ENCODE results near the gene SSC5D.
A peak's percentile ranks its signal among the peaks of the same experiment; 100 is the strongest.

The SSC5D gene

DNA sequence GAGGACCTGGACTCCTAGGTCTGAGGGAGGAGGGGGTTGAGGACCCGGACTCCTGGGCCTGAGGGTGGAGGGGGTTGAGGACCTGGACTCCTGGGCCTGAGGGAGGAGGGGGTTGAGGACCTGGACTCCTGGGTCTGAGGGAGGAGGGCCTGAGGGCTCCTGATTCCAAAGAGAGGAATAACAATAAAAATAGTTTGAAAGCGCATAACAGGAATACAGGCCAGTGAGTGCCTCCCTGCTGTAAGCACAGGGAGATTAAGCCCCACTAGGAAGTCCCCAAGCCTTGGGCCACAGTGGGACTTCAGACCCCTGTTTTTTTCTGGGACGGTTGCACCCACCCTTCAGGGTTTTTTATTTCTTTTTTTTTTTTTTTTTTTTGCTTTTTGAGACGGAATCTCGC lies 49.9 kb downstream of the SSC5D start:
- Histone ChIP-seq H3K27ac (ENCODE audit: extremely low read depth, low read depth, low read length) (no peak overlapping the region), H3K9me3 (ENCODE audit: control insufficient read depth, insufficient read depth, low read depth, low read length) (no peaks in the 10 kb centered on the region), H3K4me1 (ENCODE audit: control insufficient read depth, insufficient read depth, low read length) (no peaks in the 10 kb centered on the region), H3K4me3 (ENCODE audit: low read depth, low read length) (no peak overlapping the region), H3K36me3 (ENCODE audit: control insufficient read depth in 2 of 2, insufficient read depth in 1 of 2, low read length in 2 of 2) (no peaks in the 10 kb centered on the region)
- TF ChIP-seq ZNF548 (tag by site-specific recombination; IDR thresholded peaks at IDR 0.05) (no peak), SALL2 (tag by site-specific recombination; IDR thresholded peaks at IDR 0.05; ENCODE audit: borderline replicate concordance) (no peak), ZNF214 (tag by site-specific recombination; IDR thresholded peaks at IDR 0.05; ENCODE audit: borderline replicate concordance) (no peak), ZNF302 (tag by site-specific recombination; IDR thresholded peaks at IDR 0.05; ENCODE audit: low read depth) (no peak), ZNF335 (tag by site-specific recombination; conservative IDR thresholded peaks at IDR 0.05) (peak; percentile 51), ZNF654 (tag by site-specific recombination; IDR thresholded peaks at IDR 0.05; ENCODE audit: low read depth) (no peak)
- TF ChIP-seq, protein P1, sequence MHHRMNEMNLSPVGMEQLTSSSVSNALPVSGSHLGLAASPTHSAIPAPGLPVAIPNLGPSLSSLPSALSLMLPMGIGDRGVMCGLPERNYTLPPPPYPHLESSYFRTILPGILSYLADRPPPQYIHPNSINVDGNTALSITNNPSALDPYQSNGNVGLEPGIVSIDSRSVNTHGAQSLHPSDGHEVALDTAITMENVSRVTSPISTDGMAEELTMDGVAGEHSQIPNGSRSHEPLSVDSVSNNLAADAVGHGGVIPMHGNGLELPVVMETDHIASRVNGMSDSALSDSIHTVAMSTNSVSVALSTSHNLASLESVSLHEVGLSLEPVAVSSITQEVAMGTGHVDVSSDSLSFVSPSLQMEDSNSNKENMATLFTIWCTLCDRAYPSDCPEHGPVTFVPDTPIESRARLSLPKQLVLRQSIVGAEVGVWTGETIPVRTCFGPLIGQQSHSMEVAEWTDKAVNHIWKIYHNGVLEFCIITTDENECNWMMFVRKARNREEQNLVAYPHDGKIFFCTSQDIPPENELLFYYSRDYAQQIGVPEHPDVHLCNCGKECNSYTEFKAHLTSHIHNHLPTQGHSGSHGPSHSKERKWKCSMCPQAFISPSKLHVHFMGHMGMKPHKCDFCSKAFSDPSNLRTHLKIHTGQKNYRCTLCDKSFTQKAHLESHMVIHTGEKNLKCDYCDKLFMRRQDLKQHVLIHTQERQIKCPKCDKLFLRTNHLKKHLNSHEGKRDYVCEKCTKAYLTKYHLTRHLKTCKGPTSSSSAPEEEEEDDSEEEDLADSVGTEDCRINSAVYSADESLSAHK (tag by site-specific recombination; IDR thresholded peaks at IDR 0.05), result no peak
- ChIA-PET POLR2A (interaction anchor here (0.7 kb wide), 1 partner anchor 306 kb away, joined by 11 read pairs; no protein-coding TSS in a partner anchor), CTCF (no interaction called here)

DNA sequence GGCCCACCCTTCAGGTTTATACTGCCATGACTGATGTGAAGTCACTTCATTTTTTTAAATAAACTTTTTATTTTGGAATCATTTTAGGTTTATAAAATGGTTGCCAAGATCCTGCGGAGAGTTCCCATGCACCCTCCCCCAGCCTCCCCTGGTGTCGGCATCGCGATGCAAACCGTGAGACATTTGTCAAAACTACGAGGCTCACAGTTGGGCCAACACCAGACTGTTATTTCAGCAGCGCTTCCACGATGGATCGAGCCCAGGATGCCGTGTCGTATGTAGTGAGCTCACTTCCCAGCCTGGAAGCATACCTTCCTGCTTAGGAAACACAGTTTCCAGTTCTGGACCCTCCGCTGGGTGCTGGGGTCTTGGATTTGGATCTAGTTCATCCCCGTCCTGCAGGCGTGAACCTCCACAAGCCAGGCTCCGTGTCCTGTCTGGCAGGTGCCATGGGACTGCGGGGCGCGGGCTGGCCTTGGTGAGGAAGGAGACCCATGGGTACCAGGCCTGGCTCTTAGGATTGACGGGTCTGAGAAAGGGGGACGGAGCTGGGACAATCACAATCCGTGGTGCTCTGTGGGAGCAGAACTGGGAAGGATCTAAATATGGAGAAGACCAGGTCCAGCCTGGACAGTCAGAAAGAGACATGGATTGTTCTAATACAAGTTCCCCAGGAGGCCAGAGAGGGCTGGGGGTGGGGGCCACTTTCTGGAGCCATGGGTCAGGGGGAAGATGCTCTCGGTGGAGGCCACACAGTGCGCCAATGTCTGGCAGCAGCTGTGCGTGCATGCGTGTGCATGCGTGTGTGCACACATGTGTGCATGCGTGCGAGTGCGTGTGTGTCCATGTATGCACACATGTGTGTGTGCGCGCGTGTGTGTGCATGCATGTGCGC lies 51.1 kb downstream of the SSC5D start:
- H3K9me3 ChIP-seq (ENCODE audit: control insufficient read depth, insufficient read depth, low read depth, low read length), result no peaks in the 10 kb centered on the region
- POLR2A ChIA-PET, result interaction anchor here (1.2 kb wide), 1 partner anchor 10 kb away, joined by 3 read pairs; no protein-coding TSS in a partner anchor
- H3K36me3 ChIP-seq (ENCODE audit: control insufficient read depth in 2 of 2, insufficient read depth in 1 of 2, low read length in 2 of 2), result no peaks in the 10 kb centered on the region
- no peak for TF ChIP-seq ZNF341 (tag by site-specific recombination; IDR thresholded peaks at IDR 0.05; ENCODE audit: low read depth)
- TF ChIP-seq MYNN (tag by site-specific recombination; IDR thresholded peaks at IDR 0.05; ENCODE audit: borderline replicate concordance), result no peak
- 0 out of 2 replicates have a peak, but pooled peaks have one; percentile 17 for TF ChIP-seq ZNF600 (tag by site-specific recombination; IDR thresholded peaks at IDR 0.05)
- TF ChIP-seq TCF7L2 (IDR thresholded peaks at IDR 0.05; ENCODE audit: borderline replicate concordance, low read depth, low read length), result no peak
- no peak for TF ChIP-seq GLIS2 (tag by site-specific recombination; IDR thresholded peaks at IDR 0.05)
- TF ChIP-seq ZNF530 (tag by site-specific recombination; IDR thresholded peaks at IDR 0.05; ENCODE audit: low read depth), result no peak
- H3K4me1 ChIP-seq (ENCODE audit: control insufficient read depth, insufficient read depth, low read length), result no peaks in the 10 kb centered on the region
- CTCF ChIA-PET, result no interaction called here
- H3K4me3 ChIP-seq (ENCODE audit: low read depth, low read length), result no peak overlapping the region
- no peak overlapping the region for H3K27ac ChIP-seq (ENCODE audit: extremely low read depth, low read depth, low read length)

DNA sequence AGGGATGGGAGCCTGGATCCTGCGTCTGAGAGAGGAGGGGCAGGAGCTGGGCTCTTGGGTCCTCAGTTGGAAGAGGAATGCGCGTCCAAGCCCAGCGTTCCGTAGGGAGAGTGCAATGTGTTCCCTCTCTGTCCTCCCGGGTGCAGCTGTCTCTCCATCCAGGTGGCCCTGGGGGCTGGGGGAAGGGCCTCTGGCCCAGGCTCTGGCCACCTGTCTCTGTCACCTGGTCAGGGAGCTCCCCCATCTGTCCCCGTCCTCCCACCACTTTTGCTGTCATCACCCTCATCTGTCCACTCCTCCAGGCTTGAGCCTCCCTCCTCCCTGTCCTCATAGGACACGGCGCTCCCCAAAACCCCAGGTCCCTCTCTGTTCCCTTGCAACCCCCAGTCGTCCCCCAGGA lies 52.4 kb downstream of the SSC5D start:
- ChIA-PET POLR2A (interaction anchor here (0.6 to 1.0 kb wide), 3 partner anchors 9 to 15 kb away, joined by 3 read pairs; no protein-coding TSS in a partner anchor), CTCF (interaction anchor here (0.6 to 1.5 kb wide), 5 partner anchors 8 to 1111 kb away, joined by 3 to 9 read pairs (median 5); no protein-coding TSS in a partner anchor)
- H3K4me1 ChIP-seq (ENCODE audit: control insufficient read depth, insufficient read depth, low read length), result no peaks in the 10 kb centered on the region
- H3K27ac ChIP-seq (ENCODE audit: extremely low read depth, low read depth, low read length), result no peak overlapping the region
- no peak overlapping the region for H3K4me3 ChIP-seq (ENCODE audit: low read depth, low read length)
- H3K36me3 ChIP-seq (ENCODE audit: control insufficient read depth in 2 of 2, insufficient read depth in 1 of 2, low read length in 2 of 2), result no peaks in the 10 kb centered on the region
- no peak for TF ChIP-seq ZNF645 (tag by site-specific recombination; IDR thresholded peaks at IDR 0.05)
- TF ChIP-seq ZNF704 (tag by site-specific recombination; IDR thresholded peaks at IDR 0.05), result no peak
- TF ChIP-seq KLF16 (tag by site-specific recombination; IDR thresholded peaks at IDR 0.05), result no peak
- no peak for TF ChIP-seq ZNF473 (tag by site-specific recombination; IDR thresholded peaks at IDR 0.05)
- TF ChIP-seq MYNN (tag by site-specific recombination; IDR thresholded peaks at IDR 0.05; ENCODE audit: borderline replicate concordance), result no peak
- no peak for TF ChIP-seq ZNF747 (tag by site-specific recombination; IDR thresholded peaks at IDR 0.05)
- TF ChIP-seq RBAK (tag by site-specific recombination; IDR thresholded peaks at IDR 0.05), result no peak
- H3K9me3 ChIP-seq (ENCODE audit: control insufficient read depth, insufficient read depth, low read depth, low read length), result no peaks in the 10 kb centered on the region
